CD4-positive, alpha-beta memory T cell (primary cell): ENCODE measurements around the gene TOGARAM1. TPM values are rescaled to one million over a fixed set of nuclear protein-coding genes. Genes with fewer than 3 reads are reported as not detected.

Experiments used
- CTCF ChIA-PET: fragments of 350-600 bp; sonication (Branson Sonifier 250); formaldehyde crosslinking; loops from one replicate; lab custom pipeline; 2021; ENCODE audit warnings: inconsistent platforms; ENCODE audit not compliant: partially characterized antibody; lab: Charles Lee
- POLR2A ChIA-PET: fragments of 350-600 bp; sonication (Branson Sonifier 250); formaldehyde crosslinking; loops from one replicate; lab custom pipeline; 2021; ENCODE audit not compliant: partially characterized antibody; lab: Charles Lee
- DNase-seq, 5 donors: peaks; one replicate each; pipeline versions ENCODE4 v3.0.0 to v3.0.0-alpha.2; 2020 to 2022; ENCODE audit warnings: mixed read lengths in 1 of 5
- H3K27ac ChIP-seq: one replicate; pipeline ENCODE4 v1.7.0; 2013; ENCODE audit warnings: low read depth, low read length
- H3K27me3 ChIP-seq: 2 replicates; pipeline ENCODE4 v1.7.0; 2013; ENCODE audit warnings: mild to moderate bottlenecking, low read length, moderate library complexity; ENCODE audit not compliant: insufficient read depth
- H3K36me3 ChIP-seq: 2 replicates; pipeline ENCODE4 v1.7.0; 2013; ENCODE audit warnings: mild to moderate bottlenecking, low read length, moderate library complexity; ENCODE audit not compliant: insufficient read depth
- H3K4me1 ChIP-seq: 2 replicates; pipeline ENCODE4 v1.7.0; 2013; ENCODE audit warnings: mild to moderate bottlenecking, low read length, moderate library complexity; ENCODE audit not compliant: insufficient read depth
- H3K4me3 ChIP-seq, 2 donors: one replicate each; pipeline ENCODE4 v1.7.0; 2013; ENCODE audit warnings: low read length in 2 of 2, mild to moderate bottlenecking in 1 of 2
- H3K9me3 ChIP-seq, 2 donors: one replicate each; pipeline ENCODE4 v1.7.0; 2013; ENCODE audit warnings: low read length in 2 of 2, control low read depth in 1 of 2; ENCODE audit not compliant: control insufficient read depth in 1 of 2
- H3K27ac Mint-ChIP-seq, 7 donors: one replicate each; pipeline ENCODE4 v1.8.0; 2020 to 2021; ENCODE audit warnings: mixed read lengths in 7 of 7, mild to moderate bottlenecking in 6 of 7, inconsistent platforms in 3 of 7, moderate library complexity in 3 of 7
- H3K27me3 Mint-ChIP-seq, 2 donors: one replicate each; pipeline ENCODE4 v1.8.0; 2020 to 2021; ENCODE audit warnings: mixed read lengths in 2 of 2
- H3K36me3 Mint-ChIP-seq, 2 donors: one replicate each; pipeline ENCODE4 v1.8.0; 2020 to 2021; ENCODE audit warnings: mixed read lengths in 2 of 2, inconsistent platforms in 1 of 2, mild to moderate bottlenecking in 1 of 2
- H3K4me1 Mint-ChIP-seq, 4 donors: one replicate each; pipeline ENCODE4 v1.8.0; 2020 to 2021; ENCODE audit warnings: mixed read lengths in 4 of 4, mild to moderate bottlenecking in 1 of 4
- H3K4me3 Mint-ChIP-seq, 8 donors: one replicate each; pipeline ENCODE4 v1.8.0; 2020 to 2021; ENCODE audit warnings: mixed read lengths in 8 of 8, mild to moderate bottlenecking in 7 of 8, moderate library complexity in 6 of 8, inconsistent platforms in 3 of 8
- H3K9me3 Mint-ChIP-seq, 8 donors: one replicate each; pipeline ENCODE4 v1.8.0; 2020 to 2021; ENCODE audit warnings: mixed read lengths in 8 of 8, mild to moderate bottlenecking in 5 of 8, inconsistent platforms in 3 of 8, moderate library complexity in 1 of 8
- intact Hi-C: fragments of 100-400 bp; cut with micrococcal nuclease; formaldehyde crosslinking; loops from one replicate; pipeline ENCODE4 v1.15.1; 2023
- polyA plus RNA-seq, 2 donors: library from polyadenylated mRNA; unstranded; fragments of 300-500 nt; fragmentation: Illumina TruSeq; gene quantifications; one replicate each; pipeline ENCODE4 v1.2.3, GENCODE V29; 2021
- total RNA-seq, 2 experiments: library from RNA; stranded (reverse); gene quantifications; one replicate each; pipeline ENCODE4 v1.2.3, GENCODE V29; 2021

TOGARAM1 gene
- total and polyA plus RNA-seq, 4 experiments from 2014 or later = 7.2 to 11.5 (median 10.0) TPM

DNA sequence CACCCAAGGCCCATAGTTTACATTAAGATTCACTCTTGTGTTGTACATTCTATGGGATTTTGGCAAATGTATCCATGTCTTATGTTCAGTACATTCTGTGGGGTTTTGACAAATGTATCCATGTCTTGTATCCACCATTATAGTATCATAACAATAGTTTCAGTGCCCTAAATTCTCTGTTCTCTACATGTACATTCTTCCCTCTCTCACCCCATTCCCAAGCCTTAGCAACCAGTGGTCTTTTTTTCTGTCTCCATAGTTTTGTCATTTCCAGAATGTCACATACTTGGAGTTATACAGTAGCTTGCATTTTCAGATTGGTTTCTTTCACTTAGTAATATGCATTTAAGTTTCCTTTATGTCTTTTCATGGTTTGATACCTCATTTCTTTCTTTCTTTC lies 6.7 kb downstream of the TOGARAM1 start:
- Mint-ChIP-seq H3K27me3 (no peaks in the 10 kb centered on the region), H3K27ac (no peak overlapping the region), H3K4me1 (peaks cover 60 to 86% (median 72%) of the 10 kb centered on the region in 4 donors), H3K36me3 (peaks cover 47 to 63% of the 10 kb centered on the region in 2 donors), H3K9me3 (peaks cover 3 to 68% (median 46%) of the 10 kb centered on the region in 8 donors), H3K4me3 (peak overlapping the region in 5 of 8 donors; percentile 1 to 40 (median 30))
- Histone ChIP-seq H3K4me1 (peaks cover 39% of the 10 kb centered on the region), H3K36me3 (no peaks in the 10 kb centered on the region), H3K27me3 (no peaks in the 10 kb centered on the region), H3K9me3 (no peaks in the 10 kb centered on the region), H3K27ac (no peak overlapping the region), H3K4me3 (no peak overlapping the region)
- ChIA-PET POLR2A (no interaction called here), CTCF (no interaction called here)
- intact Hi-C loops = no loop called here
- no peak for DNase-seq

GRCh38 chr14:44970907-44971306 lies 8.9 kb downstream of the TOGARAM1 start:
- ChIA-PET POLR2A (no interaction called here), CTCF (no interaction called here)
- DNase-seq = no peak
- H3K36me3 Mint-ChIP-seq = peaks cover 37 to 58% of the 10 kb centered on the region in 2 donors
- intact Hi-C loops = no loop called here
- Histone ChIP-seq H3K36me3 (no peaks in the 10 kb centered on the region), H3K27me3 (no peaks in the 10 kb centered on the region), H3K4me3 (no peak overlapping the region), H3K4me1 (peaks cover 24% of the 10 kb centered on the region), H3K9me3 (no peaks in the 10 kb centered on the region), H3K27ac (no peak overlapping the region)
- no peak overlapping the region for H3K27ac Mint-ChIP-seq
- H3K4me1 Mint-ChIP-seq = peaks cover 48 to 71% (median 61%) of the 10 kb centered on the region in 4 donors
- peak overlapping the region in 2 of 8 donors; percentile 27 to 67 for H3K4me3 Mint-ChIP-seq
- H3K27me3 Mint-ChIP-seq = no peaks in the 10 kb centered on the region
- peaks cover 3 to 57% (median 29%) of the 10 kb centered on the region in 8 donors for H3K9me3 Mint-ChIP-seq

DNA sequence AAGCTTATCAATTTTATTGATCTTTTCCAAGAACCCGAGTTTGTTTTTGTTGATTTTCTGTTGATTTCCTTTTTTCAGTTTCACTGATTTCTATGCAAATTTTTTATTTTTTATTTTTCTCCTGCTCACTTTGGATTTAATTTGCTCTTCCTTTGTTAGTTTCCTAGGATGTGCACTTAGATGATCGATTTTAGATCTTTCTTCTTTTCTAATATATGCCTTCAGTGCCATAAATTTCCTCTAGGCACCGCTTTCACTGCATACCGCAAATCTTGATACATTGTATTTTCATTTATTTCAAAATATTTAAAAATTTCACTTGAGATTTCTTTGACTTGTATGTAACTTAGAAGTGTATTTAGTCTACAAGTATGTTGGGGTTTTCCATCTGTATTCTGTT lies 9.5 kb downstream of the TOGARAM1 start:
- intact Hi-C loops = no loop called here
- no peaks in the 10 kb centered on the region for H3K27me3 Mint-ChIP-seq
- H3K36me3 Mint-ChIP-seq = peaks cover 37 to 62% of the 10 kb centered on the region in 2 donors
- CTCF ChIA-PET = no interaction called here
- H3K36me3 ChIP-seq = no peaks in the 10 kb centered on the region
- peak overlapping the region in 3 of 8 donors; percentile 12 to 50 (median 32) for H3K4me3 Mint-ChIP-seq
- H3K4me1 Mint-ChIP-seq = peaks cover 51 to 71% (median 63%) of the 10 kb centered on the region in 4 donors
- H3K4me1 ChIP-seq = peaks cover 24% of the 10 kb centered on the region
- H3K27me3 ChIP-seq = no peaks in the 10 kb centered on the region
- H3K27ac Mint-ChIP-seq = no peak overlapping the region
- no peak for DNase-seq
- no peaks in the 10 kb centered on the region for H3K9me3 ChIP-seq
- POLR2A ChIA-PET = no interaction called here
- H3K27ac ChIP-seq = no peak overlapping the region
- H3K4me3 ChIP-seq = no peak overlapping the region
- H3K9me3 Mint-ChIP-seq = peaks cover 3 to 57% (median 29%) of the 10 kb centered on the region in 8 donors

DNA sequence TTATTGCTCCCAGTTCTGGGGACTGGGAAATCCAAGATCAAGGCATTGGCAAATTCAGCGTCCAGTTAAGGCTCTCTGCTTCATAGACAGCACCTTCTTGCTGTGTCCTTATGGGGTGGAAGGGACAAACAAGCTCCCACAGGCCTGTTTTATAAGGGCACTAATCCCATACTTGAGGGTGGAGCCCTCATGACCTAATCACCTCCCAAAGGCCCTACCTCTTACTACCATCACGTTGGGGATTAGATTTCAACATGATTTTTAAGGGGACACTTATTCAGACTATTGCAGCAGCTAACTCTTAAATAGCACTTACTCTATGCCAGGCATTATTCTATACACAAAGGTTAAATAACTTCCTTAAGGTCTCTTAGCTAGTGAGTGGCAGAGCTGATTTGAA lies 17.3 kb downstream of the TOGARAM1 start:
- no peaks in the 10 kb centered on the region for H3K27me3 ChIP-seq
- DNase-seq = no peak
- no peaks in the 10 kb centered on the region for H3K9me3 ChIP-seq
- ChIA-PET POLR2A (no interaction called here), CTCF (no interaction called here)
- H3K9me3 Mint-ChIP-seq = peaks cover 0 to 2% (median 0%) of the 10 kb centered on the region in 8 donors
- H3K4me3 Mint-ChIP-seq = no peak overlapping the region
- H3K27ac Mint-ChIP-seq = no peak overlapping the region
- peaks cover 0 to 8% of the 10 kb centered on the region in 2 donors for H3K36me3 Mint-ChIP-seq
- no peaks in the 10 kb centered on the region for H3K4me1 ChIP-seq
- H3K4me3 ChIP-seq = no peak overlapping the region
- intact Hi-C loops = no loop called here
- H3K27me3 Mint-ChIP-seq = no peaks in the 10 kb centered on the region
- H3K36me3 ChIP-seq = no peaks in the 10 kb centered on the region
- peaks cover 9 to 18% (median 14%) of the 10 kb centered on the region in 4 donors for H3K4me1 Mint-ChIP-seq
- no peak overlapping the region for H3K27ac ChIP-seq

- ChIA-PET POLR2A (no interaction called here), CTCF (no interaction called here)
Measured at GRCh38 chr14:44979740-44980356, 17.9 kb downstream of the TOGARAM1 start.

GRCh38 chr14:44981198-44981597 lies 19.2 kb downstream of the TOGARAM1 start:
- no peak overlapping the region for H3K27ac Mint-ChIP-seq

More at GRCh38 chr14:44979740-44980356, 17.9 kb downstream of the TOGARAM1 start:
- Histone ChIP-seq H3K4me3 (no peak overlapping the region), H3K9me3 (no peaks in the 10 kb centered on the region), H3K27ac (no peak overlapping the region), H3K36me3 (no peaks in the 10 kb centered on the region), H3K4me1 (no peaks in the 10 kb centered on the region), H3K27me3 (no peaks in the 10 kb centered on the region)
- H3K9me3 Mint-ChIP-seq = peaks cover 0 to 1% (median 0%) of the 10 kb centered on the region in 8 donors
- no peak for DNase-seq
- intact Hi-C loops = no loop called here
- H3K4me3 Mint-ChIP-seq = no peak overlapping the region
- H3K4me1 Mint-ChIP-seq = peaks cover 9 to 17% (median 14%) of the 10 kb centered on the region in 4 donors
- H3K27ac Mint-ChIP-seq = peak overlapping the region in 1 of 7 donors; percentile 12
- peaks cover 0 to 8% of the 10 kb centered on the region in 2 donors for H3K36me3 Mint-ChIP-seq
- no peaks in the 10 kb centered on the region for H3K27me3 Mint-ChIP-seq

GRCh38 chr14:44982594-44982993 lies 20.6 kb downstream of the TOGARAM1 start:
- no peaks in the 10 kb centered on the region for H3K27me3 Mint-ChIP-seq
- Histone ChIP-seq H3K4me1 (no peaks in the 10 kb centered on the region), H3K27me3 (no peaks in the 10 kb centered on the region), H3K36me3 (no peaks in the 10 kb centered on the region), H3K27ac (no peak overlapping the region), H3K4me3 (no peak overlapping the region), H3K9me3 (no peaks in the 10 kb centered on the region)
- peak overlapping the region in 1 of 7 donors; percentile 34 for H3K27ac Mint-ChIP-seq
- H3K4me1 Mint-ChIP-seq = peaks cover 9 to 17% (median 11%) of the 10 kb centered on the region in 4 donors
- CTCF ChIA-PET = no interaction called here
- peaks cover 0 to 3% of the 10 kb centered on the region in 2 donors for H3K36me3 Mint-ChIP-seq
- no peak for DNase-seq
- intact Hi-C loops = no loop called here
- no peak overlapping the region for H3K4me3 Mint-ChIP-seq
- POLR2A ChIA-PET = no interaction called here
- peaks cover 0 to 1% (median 0%) of the 10 kb centered on the region in 8 donors for H3K9me3 Mint-ChIP-seq

More at GRCh38 chr14:44981198-44981597, 19.2 kb downstream of the TOGARAM1 start:
- Histone ChIP-seq H3K27ac (no peak overlapping the region), H3K36me3 (no peaks in the 10 kb centered on the region), H3K4me1 (no peaks in the 10 kb centered on the region), H3K9me3 (no peaks in the 10 kb centered on the region), H3K4me3 (no peak overlapping the region), H3K27me3 (no peaks in the 10 kb centered on the region)
- ChIA-PET POLR2A (no interaction called here), CTCF (no interaction called here)
- Mint-ChIP-seq H3K36me3 (peaks cover 0 to 4% of the 10 kb centered on the region in 2 donors), H3K4me3 (no peak overlapping the region), H3K4me1 (peaks cover 9 to 17% (median 11%) of the 10 kb centered on the region in 4 donors), H3K9me3 (peaks cover 0 to 1% (median 0%) of the 10 kb centered on the region in 8 donors), H3K27me3 (no peaks in the 10 kb centered on the region)
- DNase-seq = no peak
- intact Hi-C loops = no loop called here
